Activated gamma-delta T cell treated with anti-CD3 and anti-CD28 coated beads, Interleukin-2, amount 50 U/mL, for 16 hours (primary cell): Measurements from ENCODE around the gene RASD1.
"Not testable (repeated sequence)": the region's sequence is repeated elsewhere in the genome, so short reads cannot be mapped to it uniquely, and the experiment has no call there.

Experiments
- DNase-seq: peaks from one replicate; pipeline ENCODE4 v3.0.0-alpha.2; 2020; ENCODE audit warnings: low read depth

RASD1 gene

GRCh38 chr17:17497065-17497844, 1.1 kb upstream of the RASD1 start:
- no peak for DNase-seq

GRCh38 chr17:17495536-17496188, 533 bp downstream of the RASD1 start:
- no peak for DNase-seq

- no peak for DNase-seq
Measured at GRCh38 chr17:17494870-17495535, 1.2 kb downstream of the RASD1 start.

GRCh38 chr17:17494499-17494869, 1.7 kb downstream of the RASD1 start:
- DNase-seq: no peak

- no peak for DNase-seq
Measured at GRCh38 chr17:17493986-17494466, 2.2 kb downstream of the RASD1 start.

- DNase-seq: no peak
Measured at GRCh38 chr17:17493249-17493985, 2.8 kb downstream of the RASD1 start.

GRCh38 chr17:17492571-17492970, 3.6 kb downstream of the RASD1 start:
- DNase-seq: no peak

GRCh38 chr17:17492085-17492484, 4.1 kb downstream of the RASD1 start:
- no peak for DNase-seq

- DNase-seq: no peak
Measured at GRCh38 chr17:17491546-17491988, 4.6 kb downstream of the RASD1 start.

- no peak for DNase-seq
Measured at GRCh38 chr17:17491031-17491471, 5.1 kb downstream of the RASD1 start.

- DNase-seq: no peak
Measured at GRCh38 chr17:17487998-17488397, 8.2 kb downstream of the RASD1 start.

- not testable (repeated sequence) for DNase-seq
Measured at GRCh38 chr17:17486416-17486815, 9.8 kb downstream of the RASD1 start.

- DNase-seq: no peak
Measured at GRCh38 chr17:17485420-17485819, 10.8 kb downstream of the RASD1 start.

- no peak for DNase-seq
Measured at GRCh38 chr17:17484451-17484899, 11.7 kb downstream of the RASD1 start.

- no peak for DNase-seq
Measured at GRCh38 chr17:17481860-17482259, 14.3 kb downstream of the RASD1 start.

GRCh38 chr17:17480593-17481148, 15.5 kb downstream of the RASD1 start:
- no peak for DNase-seq

- no peak for DNase-seq
Measured at GRCh38 chr17:17479209-17479608, 17.0 kb downstream of the RASD1 start.

- DNase-seq: peak; percentile 93
Measured at GRCh38 chr17:17476865-17477467, 19.2 kb downstream of the RASD1 start, which contains the start of gene MED9. Gene MED9 (plus strand): TSS chr17:17477000. CDS start chr17:17477042, 42 bp downstream.

- no peak for DNase-seq
Measured at GRCh38 chr17:17474341-17474740, 21.9 kb downstream of the RASD1 start.

GRCh38 chr17:17472333-17472920, 23.8 kb downstream of the RASD1 start:
- no peak for DNase-seq

- no peak for DNase-seq
Measured at GRCh38 chr17:17469996-17470395, 26.2 kb downstream of the RASD1 start.
